Measurements from ENCODE around the gene EXOG.

Gene EXOG

GRCh38 chr3:38542401-38543298 is 46.5 kb downstream of the EXOG start:
- H3K27ac ChIP-seq: no peak overlapping the region

GRCh38 chr3:38543586-38543985 is 47.4 kb downstream of the EXOG start:
- no peak for DNase-seq (ENCODE audit: low read depth, low spot score)

More at GRCh38 chr3:38542401-38543298, 46.5 kb downstream of the EXOG start:
- no peak for DNase-seq (ENCODE audit: low read depth, low spot score)

GRCh38 chr3:38544926-38545325 is 48.8 kb downstream of the EXOG start:
- no peak for DNase-seq (ENCODE audit: low read depth, low spot score)
- H3K27ac ChIP-seq: no peak overlapping the region

More at GRCh38 chr3:38543586-38543985, 47.4 kb downstream of the EXOG start:
- H3K27ac ChIP-seq: no peak overlapping the region

- no peak overlapping the region for H3K27ac ChIP-seq
- no peak for DNase-seq (ENCODE audit: low read depth, low spot score)
These were observed 49.4 kb downstream of the EXOG start for GRCh38 chr3:38545550-38545949.

- H3K27ac ChIP-seq: no peak overlapping the region
- no peak for DNase-seq (ENCODE audit: low read depth, low spot score)
These were observed 49.8 kb downstream of the EXOG start for GRCh38 chr3:38545983-38546382.

GRCh38 chr3:38548154-38548931 is 52.2 kb downstream of the EXOG start:
- DNase-seq (ENCODE audit: low read depth, low spot score): no peak

GRCh38 chr3:38549082-38549481 is 52.9 kb downstream of the EXOG start:
- no peak overlapping the region for H3K27ac ChIP-seq
- no peak for DNase-seq (ENCODE audit: low read depth, low spot score)

More at GRCh38 chr3:38548154-38548931, 52.2 kb downstream of the EXOG start:
- H3K27ac ChIP-seq: no peak overlapping the region

GRCh38 chr3:38549486-38549885 is 53.3 kb downstream of the EXOG start:
- no peak for DNase-seq (ENCODE audit: low read depth, low spot score)
- H3K27ac ChIP-seq: no peak overlapping the region

GRCh38 chr3:38549957-38550840 is 54.1 kb downstream of the EXOG start:
- H3K27ac ChIP-seq: no peak overlapping the region
- DNase-seq (ENCODE audit: low read depth, low spot score): no peak

- no peak for DNase-seq (ENCODE audit: low read depth, low spot score)
- no peak overlapping the region for H3K27ac ChIP-seq
These were observed 55.1 kb downstream of the EXOG start for GRCh38 chr3:38551026-38551832.

GRCh38 chr3:38552364-38552763 is 56.2 kb downstream of the EXOG start:
- DNase-seq (ENCODE audit: low read depth, low spot score): no peak
- H3K27ac ChIP-seq: no peak overlapping the region

GRCh38 chr3:38553071-38553470 is 56.9 kb downstream of the EXOG start:
- no peak for DNase-seq (ENCODE audit: low read depth, low spot score)
- no peak overlapping the region for H3K27ac ChIP-seq

- DNase-seq (ENCODE audit: low read depth, low spot score): no peak
- H3K27ac ChIP-seq: no peak overlapping the region
These were observed 58.1 kb downstream of the EXOG start for GRCh38 chr3:38554127-38554827.

GRCh38 chr3:38555149-38555840 is 59.2 kb downstream of the EXOG start:
- DNase-seq (ENCODE audit: low read depth, low spot score): no peak
- no peak overlapping the region for H3K27ac ChIP-seq

GRCh38 chr3:38555926-38556325 is 59.8 kb downstream of the EXOG start:
- no peak for DNase-seq (ENCODE audit: low read depth, low spot score)
- H3K27ac ChIP-seq: no peak overlapping the region

GRCh38 chr3:38556640-38557358 is 60.7 kb downstream of the EXOG start:
- DNase-seq (ENCODE audit: low read depth, low spot score): no peak
- H3K27ac ChIP-seq: no peak overlapping the region

GRCh38 chr3:38558864-38559263 is 62.7 kb downstream of the EXOG start:
- DNase-seq (ENCODE audit: low read depth, low spot score): no peak
- no peak overlapping the region for H3K27ac ChIP-seq

- DNase-seq (ENCODE audit: low read depth, low spot score): no peak
These were observed 64.1 kb downstream of the EXOG start for GRCh38 chr3:38560284-38560683.

More at GRCh38 chr3:38560284-38560683, 64.1 kb downstream of the EXOG start:
- H3K27ac ChIP-seq: no peak overlapping the region
